PC-3 (cell line): ENCODE measurements around the gene COA1. TPM values are rescaled to one million over a fixed set of nuclear protein-coding genes. Genes with fewer than 3 reads are reported as not detected.
A peak's percentile ranks its signal among the peaks of the same experiment; 100 is the strongest.

Source experiments
- ATAC-seq: fragments of 200-7000 bp; cut with Tn5 transposase; 2 replicates; pipeline ENCODE4 v1.9.1; 2020; ENCODE audit warnings: mild to moderate bottlenecking, moderate library complexity
- BruUV-seq: library from RNA; stranded (reverse); fragments of 400-500 nt; replicated peaks from 2 replicates; lab custom pipeline; 2021; lab: Mats Ljungman, UMichigan
- CTCF ChIA-PET: fragments of 300-600 bp; sonication (Branson Sonifier 250); formaldehyde crosslinking; loops from one replicate; lab custom pipeline; 2022; ENCODE audit warnings: antibody characterized with exemption; lab: Charles Lee
- POLR2A ChIA-PET: fragments of 300-600 bp; sonication (Branson Sonifier 250); formaldehyde crosslinking; loops from one replicate; lab custom pipeline; 2022; ENCODE audit warnings: antibody characterized with exemption; ENCODE audit not compliant: unreplicated experiment; lab: Charles Lee
- DNase-seq: peaks from one replicate; pipeline ENCODE4 v3.0.0-alpha.2; 2015
- H2AFZ ChIP-seq: fragments of 300-600 bp; sonication (generic); 2 replicates; pipeline ENCODE4 v1.6.0; 2016; ENCODE audit warnings: antibody characterized with exemption, low read length
- H3F3A ChIP-seq: fragments of 300-600 bp; sonication (generic); one replicate; pipeline ENCODE4 v1.6.0; 2017; ENCODE audit warnings: antibody characterized with exemption, low read length, control low read depth, mild to moderate bottlenecking; ENCODE audit not compliant: unreplicated experiment
- H3K27ac ChIP-seq: fragments of 300-600 bp; sonication (generic); 2 replicates; pipeline ENCODE4 v1.5.1; 2016; ENCODE audit warnings: mild to moderate bottlenecking, low read length
- H3K27me3 ChIP-seq: fragments of 300-600 bp; sonication (generic); 2 replicates; pipeline ENCODE4 v1.6.1; 2016; ENCODE audit warnings: low read length, mixed read lengths
- H3K36me3 ChIP-seq: fragments of 300-600 bp; sonication (generic); 2 replicates; pipeline ENCODE4 v1.6.1; 2016; ENCODE audit warnings: low read depth, mixed run types, low read length, mixed read lengths
- H3K4me1 ChIP-seq: fragments of 300-600 bp; sonication (generic); 2 replicates; pipeline ENCODE4 v1.5.1; 2016; ENCODE audit warnings: low read length; ENCODE audit not compliant: insufficient read depth
- H3K4me2 ChIP-seq: fragments of 300-600 bp; sonication (generic); 2 replicates; pipeline ENCODE4 v1.6.0; 2016; ENCODE audit warnings: low read length
- H3K4me3 ChIP-seq: fragments of 300-600 bp; sonication (generic); 2 replicates; pipeline ENCODE4 v1.5.1; 2016; ENCODE audit warnings: mild to moderate bottlenecking, low read length, mixed read lengths
- H3K79me2 ChIP-seq: fragments of 300-600 bp; sonication (generic); 2 replicates; pipeline ENCODE4 v1.6.1; 2017; ENCODE audit warnings: low read length, mixed read lengths
- H3K9ac ChIP-seq: fragments of 300-600 bp; sonication (generic); 2 replicates; pipeline ENCODE4 v1.6.0; 2016; ENCODE audit warnings: mild to moderate bottlenecking, low read length
- H3K9me2 ChIP-seq: fragments of 300-600 bp; sonication (generic); replicated peaks from 2 replicates; pipeline ENCODE4 v1.6.1; 2016; ENCODE audit warnings: mixed run types, low read length, mixed read lengths
- H3K9me3 ChIP-seq: fragments of 300-600 bp; sonication (generic); 2 replicates; pipeline ENCODE4 v1.6.1; 2016; ENCODE audit warnings: low read length, mixed read lengths
- H4K20me1 ChIP-seq: fragments of 300-600 bp; sonication (generic); 2 replicates; pipeline ENCODE4 v1.6.1; 2016; ENCODE audit warnings: low read length, mixed read lengths
- EZH2 ChIP-seq: fragments of 300-600 bp; sonication (generic); IDR thresholded peaks from one replicate; pipeline ENCODE4 v1.6.1; 2017; ENCODE audit warnings: antibody characterized with exemption, mild to moderate bottlenecking, low read length; ENCODE audit not compliant: unreplicated experiment
- EZH2phosphoT487 ChIP-seq: fragments of 300-600 bp; sonication (generic); IDR thresholded peaks from 2 replicates; pipeline ENCODE4 v1.6.1; 2018; ENCODE audit warnings: mild to moderate bottlenecking, antibody characterized with exemption, low read length, borderline replicate concordance
- intact Hi-C: fragments of 100-400 bp; cut with micrococcal nuclease; formaldehyde crosslinking; loops from 2 replicates; pipeline ENCODE4 v1.9.0; 2023
- total RNA-seq: library from RNA; depleted of rRNA; stranded (reverse); fragments of >200 nt; gene quantifications from 2 replicates; pipeline ENCODE4 v1.2.3, GENCODE V29; 2014
- TF ChIP-seq, protein P1 (sequence below): fragments of 300-600 bp; sonication (generic); conservative IDR thresholded peaks from 2 replicates; pipeline ENCODE4 v1.5.1; 2017; ENCODE audit warnings: antibody characterized with exemption, low read depth, mild to moderate bottlenecking, low read length

Gene COA1
- total RNA-seq, 1 experiment from 2014 or later = 82.0 TPM

DNA sequence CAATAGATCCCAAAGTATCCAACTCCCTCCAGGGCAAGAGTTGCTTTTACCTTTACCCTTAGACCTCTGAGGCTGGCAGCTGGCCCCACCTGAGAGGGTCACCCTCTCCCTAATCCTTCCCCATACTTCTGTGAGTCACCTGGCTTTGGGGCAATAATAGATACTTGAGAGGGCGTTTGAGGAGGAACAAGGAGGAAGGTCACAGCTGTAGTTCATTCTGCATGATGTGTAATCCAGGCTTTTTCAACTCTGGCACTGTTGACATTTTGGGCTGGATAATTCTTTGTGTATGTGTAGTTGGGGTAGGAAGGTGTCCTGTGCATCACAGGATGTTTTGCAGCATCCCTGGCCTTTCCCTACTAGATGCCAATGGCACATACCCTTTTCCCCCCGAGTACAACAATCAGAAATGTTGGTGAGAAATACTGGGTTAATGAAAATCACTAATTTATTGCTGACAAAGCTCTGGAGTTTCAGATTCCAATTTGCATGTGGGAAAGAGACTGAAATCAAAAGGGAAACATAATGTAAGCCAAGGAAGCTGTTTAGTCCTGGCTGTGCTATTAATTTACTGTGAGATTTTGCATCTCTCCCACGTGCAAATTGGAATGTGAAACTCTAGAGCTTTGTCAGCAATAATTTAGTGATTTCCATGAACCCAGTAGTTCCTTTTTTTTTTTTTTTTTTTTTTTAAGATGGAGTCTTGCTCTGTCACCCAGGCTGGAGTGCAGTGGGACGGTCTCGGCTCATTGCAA is 32.8 kb upstream of the COA1 start:
- Histone ChIP-seq H3K4me1 (peaks cover 53% of the 10 kb centered on the region), H2AFZ (no peak overlapping the region), H3K9me2 (no peaks in the 10 kb centered on the region), H3K36me3 (no peaks in the 10 kb centered on the region), H3K9me3 (no peaks in the 10 kb centered on the region), H3K4me3 (no peak overlapping the region), H3K27ac (no peak overlapping the region), H4K20me1 (no peaks in the 10 kb centered on the region), H3K27me3 (no peaks in the 10 kb centered on the region), H3K4me2 (peak overlapping the region; percentile 27; the same call in 1 of the 2 replicates), H3K79me2 (peaks cover 23% of the 10 kb centered on the region), H3F3A (no peaks in the 10 kb centered on the region), H3K9ac (no peak overlapping the region)
- DNase-seq = peak; percentile 63
- peak; percentile 2 for ATAC-seq
- ChIA-PET CTCF (no interaction called here), POLR2A (no interaction called here)
- no TSS peak for BruUV-seq
- TF ChIP-seq EZH2 (no peak), EZH2phosphoT487 (no peak)
- TF ChIP-seq, protein P1, sequence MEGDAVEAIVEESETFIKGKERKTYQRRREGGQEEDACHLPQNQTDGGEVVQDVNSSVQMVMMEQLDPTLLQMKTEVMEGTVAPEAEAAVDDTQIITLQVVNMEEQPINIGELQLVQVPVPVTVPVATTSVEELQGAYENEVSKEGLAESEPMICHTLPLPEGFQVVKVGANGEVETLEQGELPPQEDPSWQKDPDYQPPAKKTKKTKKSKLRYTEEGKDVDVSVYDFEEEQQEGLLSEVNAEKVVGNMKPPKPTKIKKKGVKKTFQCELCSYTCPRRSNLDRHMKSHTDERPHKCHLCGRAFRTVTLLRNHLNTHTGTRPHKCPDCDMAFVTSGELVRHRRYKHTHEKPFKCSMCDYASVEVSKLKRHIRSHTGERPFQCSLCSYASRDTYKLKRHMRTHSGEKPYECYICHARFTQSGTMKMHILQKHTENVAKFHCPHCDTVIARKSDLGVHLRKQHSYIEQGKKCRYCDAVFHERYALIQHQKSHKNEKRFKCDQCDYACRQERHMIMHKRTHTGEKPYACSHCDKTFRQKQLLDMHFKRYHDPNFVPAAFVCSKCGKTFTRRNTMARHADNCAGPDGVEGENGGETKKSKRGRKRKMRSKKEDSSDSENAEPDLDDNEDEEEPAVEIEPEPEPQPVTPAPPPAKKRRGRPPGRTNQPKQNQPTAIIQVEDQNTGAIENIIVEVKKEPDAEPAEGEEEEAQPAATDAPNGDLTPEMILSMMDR = no peak
- intact Hi-C loops = loop anchor here (2.0 kb wide), 1 partner anchor 77 kb away; no protein-coding TSS in a partner anchor

- no peak overlapping the region for H2AFZ ChIP-seq
- CTCF ChIA-PET = no interaction called here
- H4K20me1 ChIP-seq = no peaks in the 10 kb centered on the region
- 0 out of 2 replicates have a peak overlapping the region, but pooled peaks have one; percentile 27 for H3K4me2 ChIP-seq
- POLR2A ChIA-PET = no interaction called here
- TF ChIP-seq, protein P1 = no peak
- TF ChIP-seq EZH2 = no peak
- no peak for TF ChIP-seq EZH2phosphoT487
- H3K27ac ChIP-seq = no peak overlapping the region
- H3F3A ChIP-seq = no peaks in the 10 kb centered on the region
- peaks cover 61% of the 10 kb centered on the region for H3K4me1 ChIP-seq
- BruUV-seq = no TSS peak
- H3K9me2 ChIP-seq = no peaks in the 10 kb centered on the region
- no peak overlapping the region for H3K4me3 ChIP-seq
- H3K79me2 ChIP-seq = peaks cover 23% of the 10 kb centered on the region
- ATAC-seq (no peak), DNase-seq (no peak)
- H3K36me3 ChIP-seq = no peaks in the 10 kb centered on the region
- H3K27me3 ChIP-seq = no peaks in the 10 kb centered on the region
- intact Hi-C loops = no loop called here
- no peak overlapping the region for H3K9ac ChIP-seq
- no peaks in the 10 kb centered on the region for H3K9me3 ChIP-seq
These were observed 32.1 kb upstream of the COA1 start for GRCh38 chr7:43761382-43761781.

DNA sequence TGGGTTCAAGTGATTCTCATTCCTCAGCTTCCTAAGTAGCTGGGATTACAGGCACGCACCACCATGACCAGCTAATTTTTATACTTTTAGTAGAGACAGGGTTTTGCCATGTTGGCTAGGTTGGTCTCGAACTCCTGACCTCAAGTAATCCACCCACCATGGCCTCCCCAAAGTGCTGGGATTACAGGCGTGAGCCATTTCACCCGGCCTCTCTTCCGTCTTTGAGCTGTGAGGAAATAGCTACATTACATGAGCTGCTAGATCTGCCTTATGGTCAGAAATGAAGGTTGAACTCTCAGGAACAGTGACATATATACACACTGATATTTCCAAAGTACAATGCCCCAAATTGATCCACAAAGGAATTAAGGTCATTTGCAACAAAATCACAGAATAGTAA is 31.5 kb upstream of the COA1 start:
- Histone ChIP-seq H3K27ac (no peak overlapping the region), H3K4me3 (no peak overlapping the region), H3K27me3 (no peaks in the 10 kb centered on the region), H3K9me2 (no peaks in the 10 kb centered on the region), H3K36me3 (no peaks in the 10 kb centered on the region), H3K4me2 (no peak overlapping the region), H3K9ac (no peak overlapping the region), H3K4me1 (peaks cover 62% of the 10 kb centered on the region), H3F3A (no peaks in the 10 kb centered on the region), H3K9me3 (no peaks in the 10 kb centered on the region), H2AFZ (no peak overlapping the region), H3K79me2 (peaks cover 23% of the 10 kb centered on the region), H4K20me1 (no peaks in the 10 kb centered on the region)
- TF ChIP-seq, protein P1 = no peak
- no peak for TF ChIP-seq EZH2phosphoT487
- ChIA-PET CTCF (no interaction called here), POLR2A (interaction anchor here (0.6 kb wide), 1 partner anchor 67 kb away, joined by 3 read pairs; no protein-coding TSS in a partner anchor)
- ATAC-seq = no peak
- DNase-seq = no peak
- intact Hi-C loops = no loop called here
- no TSS peak for BruUV-seq
